IMR-90 (cell line): ENCODE measurements around the gene JPT1. TPM values are rescaled to one million over a fixed set of nuclear protein-coding genes. Genes with fewer than 3 reads are reported as not detected.

ENCODE experiments used
- ATAC-seq: fragments of 200-7000 bp; cut with Tn5 transposase; 2 replicates; pipeline ENCODE4 v1.9.1; 2020; ENCODE audit warnings: low read depth, mild to moderate bottlenecking, moderate library complexity
- BruUV-seq: library from RNA; stranded (reverse); fragments of 400-500 nt; replicated peaks from 2 replicates; lab custom pipeline; 2021; lab: Mats Ljungman, UMichigan
- CTCF ChIA-PET: fragments of 300-600 bp; formaldehyde crosslinking; extraction: SDS; loops from one replicate; lab custom pipeline; 2021; ENCODE audit warnings: antibody characterized with exemption; lab: Yijun Ruan, JAX
- POLR2A ChIA-PET: fragments of 300-600 bp; sonication (Branson Sonifier 250); formaldehyde crosslinking; loops from one replicate; lab custom pipeline; 2022; ENCODE audit warnings: antibody characterized with exemption; ENCODE audit not compliant: unreplicated experiment; lab: Charles Lee
- DNase-seq: peaks from one replicate; pipeline ENCODE4 v3.0.0; 2013
- H2AFZ ChIP-seq: replicated peaks from 2 replicates; pipeline ENCODE3; 2013; ENCODE audit warnings: low read length, mild to moderate bottlenecking; ENCODE audit not compliant: poor library complexity
- H2AK5ac ChIP-seq: 2 replicates; pipeline ENCODE4 v1.6.1; 2013; ENCODE audit warnings: low read depth, low read length, inconsistent platforms
- H2AK9ac ChIP-seq: replicated peaks from 2 replicates; pipeline ENCODE3; 2013; ENCODE audit warnings: mild to moderate bottlenecking, low read depth, low read length, moderate library complexity; ENCODE audit not compliant: poor library complexity
- H2BK120ac ChIP-seq: 2 replicates; pipeline ENCODE4 v1.6.1; 2013; ENCODE audit warnings: low read depth, low read length, inconsistent platforms
- H2BK15ac ChIP-seq: 3 replicates; pipeline ENCODE4 v1.6.1; 2013; ENCODE audit warnings: low read depth, low read length, inconsistent platforms
- H2BK20ac ChIP-seq: 2 replicates; pipeline ENCODE4 v1.6.1; 2013; ENCODE audit warnings: low read depth, mild to moderate bottlenecking, inconsistent platforms, low read length, moderate library complexity
- H2BK5ac ChIP-seq: 2 replicates; pipeline ENCODE4 v1.6.1; 2013; ENCODE audit warnings: mild to moderate bottlenecking, low read depth, low read length, inconsistent platforms; ENCODE audit not compliant: poor library complexity, severe bottlenecking
- H3K14ac ChIP-seq: replicated peaks from 2 replicates; pipeline ENCODE4 v1.6.1; 2013; ENCODE audit warnings: low read depth, low read length, inconsistent platforms
- H3K18ac ChIP-seq: 2 replicates; pipeline ENCODE4 v1.6.1; 2013; ENCODE audit warnings: low read depth, low read length, control low read depth
- H3K23ac ChIP-seq: 2 replicates; pipeline ENCODE4 v1.6.1; 2013; ENCODE audit warnings: low read depth, low read length, inconsistent platforms
- H3K27ac ChIP-seq: 2 replicates; pipeline ENCODE4 v1.5.1; 2013; ENCODE audit warnings: mild to moderate bottlenecking, control low read depth, low read length; ENCODE audit not compliant: insufficient read depth
- H3K27me3 ChIP-seq: 2 replicates; pipeline ENCODE4 v1.6.1; 2013; ENCODE audit warnings: low read length; ENCODE audit not compliant: control insufficient read depth, insufficient read depth
- H3K36me3 ChIP-seq: 2 replicates; pipeline ENCODE4 v1.6.1; 2013; ENCODE audit warnings: low read length, mixed read lengths; ENCODE audit not compliant: control insufficient read depth, insufficient read depth
- H3K4ac ChIP-seq: 2 replicates; pipeline ENCODE4 v1.6.1; 2013; ENCODE audit warnings: low read depth, low read length, inconsistent platforms
- H3K4me1 ChIP-seq: 2 replicates; pipeline ENCODE4 v1.6.1; 2013; ENCODE audit warnings: low read length, mixed read lengths; ENCODE audit not compliant: control insufficient read depth, insufficient read depth
- H3K4me2 ChIP-seq: 2 replicates; pipeline ENCODE4 v1.6.1; 2013; ENCODE audit warnings: low read depth, mild to moderate bottlenecking, control low read depth, low read length, moderate library complexity
- H3K4me3 ChIP-seq: 2 replicates; pipeline ENCODE4 v1.5.1; 2013; ENCODE audit warnings: low read depth, mild to moderate bottlenecking, control low read depth, low read length, moderate library complexity; ENCODE audit not compliant: insufficient read depth
- H3K56ac ChIP-seq: 2 replicates; pipeline ENCODE4 v1.6.1; 2013; ENCODE audit warnings: low read length, inconsistent platforms; ENCODE audit not compliant: insufficient read depth; ENCODE audit errors: extremely low read depth
- H3K79me1 ChIP-seq, 2 experiments: 2 replicates each; pipeline ENCODE4 v1.6.1; 2013; ENCODE audit warnings: low read length in 2 of 2, inconsistent platforms in 1 of 2, low read depth in 1 of 2
- H3K9ac ChIP-seq: 2 replicates; pipeline ENCODE4 v1.6.1; 2013; ENCODE audit warnings: low read depth, low read length, control low read depth
- H3K9me1 ChIP-seq: 2 replicates; pipeline ENCODE4 v1.6.1; 2013; ENCODE audit warnings: low read length, inconsistent platforms; ENCODE audit not compliant: insufficient read depth
- H3K9me3 ChIP-seq: 2 replicates; pipeline ENCODE4 v1.6.1; 2013; ENCODE audit warnings: low read length; ENCODE audit not compliant: control insufficient read depth, insufficient read depth
- H4K20me1 ChIP-seq: 2 replicates; pipeline ENCODE4 v1.6.1; 2013; ENCODE audit warnings: low read length, inconsistent platforms; ENCODE audit not compliant: insufficient read depth
- H4K5ac ChIP-seq: 2 replicates; pipeline ENCODE4 v1.6.1; 2013; ENCODE audit warnings: mild to moderate bottlenecking, low read depth, low read length, control low read depth
- H4K8ac ChIP-seq, 2 experiments: 2 replicates each; pipeline ENCODE4 v1.6.1; 2013; ENCODE audit warnings: low read depth in 2 of 2, low read length in 2 of 2, control low read depth in 1 of 2, inconsistent platforms in 1 of 2
- H4K91ac ChIP-seq: 2 replicates; pipeline ENCODE4 v1.6.1; 2013; ENCODE audit warnings: low read depth, low read length, inconsistent platforms; ENCODE audit not compliant: insufficient read depth
- BHLHE40 ChIP-seq: fragments of 150-350 bp; IDR thresholded peaks from 2 replicates; pipeline ENCODE4 v1.6.1; 2016; ENCODE audit warnings: mild to moderate bottlenecking, low read depth, low read length
- CEBPB ChIP-seq: IDR thresholded peaks from 2 replicates; pipeline ENCODE4 v1.6.1; 2012; ENCODE audit warnings: low read depth, low read length, improper control_type of control experiment
- CHD1 ChIP-seq: IDR thresholded peaks from 2 replicates; pipeline ENCODE4 v1.6.1; 2012; ENCODE audit warnings: low read depth, low read length, improper control_type of control experiment
- CTCF ChIP-seq: conservative IDR thresholded peaks from 2 replicates; pipeline ENCODE4 v1.5.1; 2012; ENCODE audit warnings: mild to moderate bottlenecking, low read depth, low read length, improper control_type of control experiment
- ELK1 ChIP-seq: fragments of 150-350 bp; IDR thresholded peaks from 2 replicates; pipeline ENCODE4 v1.6.1; 2016; ENCODE audit warnings: low read depth, mild to moderate bottlenecking, low read length, moderate library complexity, borderline replicate concordance
- FOS ChIP-seq: fragments of 150-350 bp; IDR thresholded peaks from 2 replicates; pipeline ENCODE4 v1.6.1; 2016; ENCODE audit warnings: low read depth, low read length
- MAFK ChIP-seq: IDR thresholded peaks from 2 replicates; pipeline ENCODE4 v1.6.1; 2012; ENCODE audit warnings: low read depth, low read length, improper control_type of control experiment
- MAZ ChIP-seq: IDR thresholded peaks from 2 replicates; pipeline ENCODE4 v1.6.1; 2012; ENCODE audit warnings: low read depth, mild to moderate bottlenecking, low read length, improper control_type of control experiment, moderate library complexity, borderline replicate concordance
- MXI1 ChIP-seq: IDR thresholded peaks from 2 replicates; pipeline ENCODE4 v1.6.1; 2012; ENCODE audit warnings: low read depth, mild to moderate bottlenecking, low read length, moderate library complexity, borderline replicate concordance
- NFE2L2 ChIP-seq: fragments of 150-350 bp; IDR thresholded peaks from 2 replicates; pipeline ENCODE4 v1.6.1; 2016; ENCODE audit warnings: low read depth, mild to moderate bottlenecking, low read length
- POLR2A ChIP-seq: IDR thresholded peaks from 2 replicates; pipeline ENCODE4 v1.6.1; 2012; ENCODE audit warnings: mild to moderate bottlenecking, low read depth, low read length
- RAD21 ChIP-seq: IDR thresholded peaks from 2 replicates; pipeline ENCODE4 v1.6.1; 2012; ENCODE audit warnings: low read length, improper control_type of control experiment
- RCOR1 ChIP-seq: IDR thresholded peaks from 2 replicates; pipeline ENCODE4 v1.6.1; 2012; ENCODE audit warnings: mild to moderate bottlenecking, low read length, improper control_type of control experiment; ENCODE audit not compliant: insufficient replicate concordance
- RFX5 ChIP-seq: IDR thresholded peaks from 2 replicates; pipeline ENCODE4 v1.8.0; 2012; ENCODE audit warnings: low read depth, mild to moderate bottlenecking, low read length, moderate library complexity
- SMC3 ChIP-seq: fragments of 150-350 bp; IDR thresholded peaks from 2 replicates; pipeline ENCODE4 v1.6.1; 2016; ENCODE audit warnings: low read depth, mild to moderate bottlenecking, antibody characterized with exemption, low read length, moderate library complexity
- USF2 ChIP-seq: fragments of 150-350 bp; IDR thresholded peaks from 2 replicates; pipeline ENCODE4 v1.6.1; 2017; ENCODE audit warnings: mild to moderate bottlenecking, antibody characterized with exemption, low read length, low read depth
- WGBS, 2 experiments: methylation state at CpG; one replicate each; pipeline versions ENCODE4 v1.1.5 to v1.1.7; 2013; ENCODE audit warnings: missing lambda C conversion rate in 2 of 2; ENCODE audit not compliant: insufficient read length in 1 of 2; ENCODE audit errors: extremely low coverage in 2 of 2; 5-methylcytosine and 5-hydroxymethylcytosine counted together
- dilution Hi-C: fragments of 300-500 bp; cut with HindIII; formaldehyde crosslinking; loops from one replicate; pipeline ENCODE4 v1.14.3; 2018; ENCODE audit warnings: low sequenced_read_pairs; ENCODE audit not compliant: unreplicated experiment
- in situ Hi-C: fragments of 300-500 bp; cut with MboI; formaldehyde crosslinking; loops from 3 replicates; pipeline ENCODE4 v1.14.3; 2019; ENCODE audit warnings: low sequenced_read_pairs, inconsistent platforms, mixed read lengths
- intact Hi-C: fragments of 100-400 bp; cut with micrococcal nuclease; formaldehyde crosslinking; loops from 2 replicates; pipeline ENCODE4 v1.10.0; 2022
- polyA plus RNA-seq, 3 experiments: library from polyadenylated mRNA; depleted of rRNA; stranded (reverse); fragments of >200 nt; gene quantifications; 2 replicates each; pipeline ENCODE4 v1.2.3, GENCODE V29; 2012; ENCODE audit warnings: low replicate concordance in 1 of 3
- total RNA-seq: library from RNA; depleted of rRNA; stranded (reverse); fragments of >200 nt; gene quantifications from 2 replicates; pipeline ENCODE4 v1.2.3, GENCODE V29; 2012

JPT1 gene
- total and polyA plus RNA-seq, 2 of the 4 experiments (the other 2 are of a cell fraction) = 118 to 272 TPM

- POLR2A ChIA-PET = no interaction called here
- Histone ChIP-seq H2BK120ac (no peak overlapping the region), H2AK5ac (no peak overlapping the region), H4K91ac (no peak overlapping the region), H4K5ac (no peak overlapping the region), H3K36me3 (peaks cover 9% of the 10 kb centered on the region), H3K9me1 (no peaks in the 10 kb centered on the region), H3K9me3 (no peaks in the 10 kb centered on the region), H3K18ac (no peak overlapping the region), H3K27me3 (no peaks in the 10 kb centered on the region), H3K9ac (no peak overlapping the region), H3K27ac (no peak overlapping the region), H3K14ac (no peak overlapping the region), H2BK5ac (no peak overlapping the region), H2BK20ac (no peak overlapping the region), H3K4ac (no peak overlapping the region), H2AFZ (no peak overlapping the region), H4K8ac (no peak overlapping the region), H2AK9ac (no peak overlapping the region), H3K4me3 (no peak overlapping the region), H3K56ac (no peak overlapping the region; the same call in 1 of the 2 replicates), H2BK15ac (no peak overlapping the region), H4K20me1 (no peaks in the 10 kb centered on the region; the same call in 1 of the 2 replicates), H3K4me1 (peaks cover 4% of the 10 kb centered on the region), H3K23ac (no peak overlapping the region), H3K4me2 (no peak overlapping the region), H3K79me1 (peaks cover 0 to 2% of the 10 kb centered on the region in 2 experiments; a peak in 1 of 4 replicates)
- TF ChIP-seq SMC3 (no peak), RAD21 (no peak), MXI1 (no peak), RFX5 (no peak), CEBPB (no peak), CHD1 (no peak), BHLHE40 (no peak), MAZ (no peak), RCOR1 (no peak), POLR2A (no peak), ELK1 (no peak), MAFK (no peak), NFE2L2 (no peak), USF2 (no peak), FOS (no peak), CTCF (no peak)
- CTCF ChIA-PET = no interaction called here
- DNase-seq = no peak
- no peak for ATAC-seq
- BruUV-seq = no TSS peak
- in situ Hi-C loops = no loop called here
- dilution Hi-C loops = no loop called here
- intact Hi-C loops = no loop called here
- WGBS, 2 experiments = 80% methylated on average over 2 of the region's 7 CpGs; no CpG with 5 or more reads in 1 of the 2 experiments
These were observed 55.5 kb downstream of the JPT1 start for GRCh38 chr17:75098861-75099260.
